ENCODE data around the gene CLEC3B. TPM values are rescaled to one million over a fixed set of nuclear protein-coding genes. Genes with fewer than 3 reads are reported as not detected.

The CLEC3B gene
- polyA plus RNA-seq, 1 experiment = 22.3 TPM

DNA sequence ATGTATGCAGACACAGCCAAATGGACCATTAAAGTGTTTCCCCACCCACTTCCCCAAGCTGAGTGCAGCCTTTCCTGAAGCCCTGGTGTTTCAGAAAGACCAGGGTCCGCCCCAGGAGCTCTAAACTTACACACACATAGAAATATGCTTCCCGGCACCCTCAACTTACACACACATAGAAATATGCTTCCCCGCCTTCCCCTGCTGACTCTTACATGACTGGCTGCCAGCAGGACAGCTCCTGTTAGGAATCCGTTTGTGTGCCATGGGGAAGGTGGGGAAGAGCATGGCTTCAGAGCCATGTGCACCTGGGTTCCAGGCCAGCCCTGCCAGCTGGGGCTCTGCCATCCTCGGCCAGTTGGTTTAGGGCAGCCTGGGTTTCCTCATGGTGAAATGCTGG is 3.6 kb downstream of the CLEC3B start:
- 0 out of 2 replicates have a peak, but pooled peaks cover 1% of the 10 kb centered on the region for H3K36me3 ChIP-seq (ENCODE audit: control insufficient read depth, insufficient read depth, low read length)
- ChIA-PET CTCF (interaction anchor here (0.8 to 2.9 kb wide), 3 partner anchors 11 to 563 kb away, joined by 4 to 11 read pairs (median 4); no protein-coding TSS in a partner anchor), POLR2A (no interaction called here)
- no peak for DNase-seq (ENCODE audit: low read depth)
- TF ChIP-seq, protein P1, sequence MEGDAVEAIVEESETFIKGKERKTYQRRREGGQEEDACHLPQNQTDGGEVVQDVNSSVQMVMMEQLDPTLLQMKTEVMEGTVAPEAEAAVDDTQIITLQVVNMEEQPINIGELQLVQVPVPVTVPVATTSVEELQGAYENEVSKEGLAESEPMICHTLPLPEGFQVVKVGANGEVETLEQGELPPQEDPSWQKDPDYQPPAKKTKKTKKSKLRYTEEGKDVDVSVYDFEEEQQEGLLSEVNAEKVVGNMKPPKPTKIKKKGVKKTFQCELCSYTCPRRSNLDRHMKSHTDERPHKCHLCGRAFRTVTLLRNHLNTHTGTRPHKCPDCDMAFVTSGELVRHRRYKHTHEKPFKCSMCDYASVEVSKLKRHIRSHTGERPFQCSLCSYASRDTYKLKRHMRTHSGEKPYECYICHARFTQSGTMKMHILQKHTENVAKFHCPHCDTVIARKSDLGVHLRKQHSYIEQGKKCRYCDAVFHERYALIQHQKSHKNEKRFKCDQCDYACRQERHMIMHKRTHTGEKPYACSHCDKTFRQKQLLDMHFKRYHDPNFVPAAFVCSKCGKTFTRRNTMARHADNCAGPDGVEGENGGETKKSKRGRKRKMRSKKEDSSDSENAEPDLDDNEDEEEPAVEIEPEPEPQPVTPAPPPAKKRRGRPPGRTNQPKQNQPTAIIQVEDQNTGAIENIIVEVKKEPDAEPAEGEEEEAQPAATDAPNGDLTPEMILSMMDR (IDR thresholded peaks at IDR 0.05; ENCODE audit: insufficient read depth, low read depth, low read length) = no peak
- no peaks in the 10 kb centered on the region for H3K27me3 ChIP-seq (ENCODE audit: control insufficient read depth, insufficient read depth, low read length)
- no peak overlapping the region for H3K4me3 ChIP-seq (ENCODE audit: low read depth, low read length)

DNA sequence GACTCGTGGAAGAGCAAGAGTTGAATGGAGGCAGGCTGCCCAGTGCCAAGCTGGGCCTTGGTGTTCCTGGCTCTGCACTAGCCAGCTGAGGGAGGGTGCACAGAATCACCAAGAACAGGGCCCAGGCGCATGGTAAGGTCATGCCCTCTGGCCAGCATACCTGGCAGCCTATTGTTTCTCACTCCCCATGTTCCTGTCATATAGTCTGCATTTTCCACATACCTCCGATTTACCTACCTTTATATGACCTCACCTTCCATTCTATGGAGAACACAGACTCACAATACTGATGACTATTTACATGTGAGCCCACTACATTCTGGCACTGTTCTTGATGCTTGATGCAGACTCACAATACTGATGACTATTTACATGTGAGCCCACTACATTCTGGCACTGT is 5.4 kb downstream of the CLEC3B start:
- Histone ChIP-seq H3K36me3 (ENCODE audit: control insufficient read depth, insufficient read depth, low read length) (0 out of 2 replicates have a peak, but pooled peaks cover 1% of the 10 kb centered on the region), H3K4me3 (ENCODE audit: low read depth, low read length) (no peak overlapping the region), H3K27me3 (ENCODE audit: control insufficient read depth, insufficient read depth, low read length) (no peaks in the 10 kb centered on the region)
- POLR2A ChIA-PET = no interaction called here
- CTCF ChIA-PET = interaction anchor here (0.7 to 2.9 kb wide), 4 partner anchors 9 to 629 kb away, joined by 3 to 11 read pairs (median 4); partner anchors contain the start of gene TMEM158
- TF ChIP-seq, protein P1 (IDR thresholded peaks at IDR 0.05; ENCODE audit: insufficient read depth, low read depth, low read length) = no peak
- no peak for DNase-seq (ENCODE audit: low read depth)

DNA sequence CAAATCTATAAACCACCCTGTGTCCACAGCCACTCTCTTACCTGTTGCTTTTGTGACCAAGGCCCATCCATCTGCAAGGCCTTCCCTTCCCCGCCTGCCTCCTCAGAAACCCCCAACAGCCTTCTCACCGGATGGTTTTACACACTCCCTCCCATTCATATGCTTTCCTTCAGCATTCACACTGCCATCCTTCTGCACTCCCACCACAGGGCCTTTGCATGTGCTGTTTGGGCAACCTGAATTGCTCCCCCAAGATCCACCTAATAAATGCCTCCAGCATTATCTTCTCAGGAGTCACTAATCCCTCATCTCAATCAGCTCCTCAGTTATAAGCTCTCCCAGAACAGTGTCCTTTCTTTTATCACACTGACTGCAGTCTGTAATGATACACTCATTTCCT is 6.0 kb downstream of the CLEC3B start:
- H3K4me3 ChIP-seq (ENCODE audit: low read depth, low read length) = no peak overlapping the region
- ChIA-PET CTCF (interaction anchor here (1.1 to 2.9 kb wide), 3 partner anchors 9 to 628 kb away, joined by 3 to 11 read pairs (median 4); no protein-coding TSS in a partner anchor), POLR2A (no interaction called here)
- TF ChIP-seq, protein P1 (IDR thresholded peaks at IDR 0.05; ENCODE audit: insufficient read depth, low read depth, low read length) = no peak
- no peak for DNase-seq (ENCODE audit: low read depth)
- H3K27me3 ChIP-seq (ENCODE audit: control insufficient read depth, insufficient read depth, low read length) = no peaks in the 10 kb centered on the region
- 0 out of 2 replicates have a peak, but pooled peaks cover 1% of the 10 kb centered on the region for H3K36me3 ChIP-seq (ENCODE audit: control insufficient read depth, insufficient read depth, low read length)

DNA sequence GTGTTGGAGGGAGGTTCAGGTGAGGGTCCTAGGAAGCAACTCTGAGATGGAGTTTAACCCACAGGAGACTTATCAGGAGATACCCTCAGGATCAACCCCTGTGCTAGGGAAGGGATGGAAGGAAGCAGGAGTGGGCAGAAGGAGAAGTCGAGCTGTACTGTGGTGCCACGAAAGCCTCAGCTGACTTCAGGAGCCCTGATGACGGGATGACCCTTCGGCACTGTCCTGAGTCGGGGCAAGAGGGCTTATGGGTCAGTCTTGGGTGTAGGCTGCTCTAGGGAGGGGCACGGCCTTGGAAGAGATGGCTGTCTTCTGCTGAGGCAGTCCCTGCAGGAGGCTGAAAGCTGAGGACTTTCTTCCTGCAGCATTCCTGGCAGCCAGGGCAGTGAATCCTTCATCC is 7.7 kb downstream of the CLEC3B start:
- Histone ChIP-seq H3K27me3 (ENCODE audit: control insufficient read depth, insufficient read depth, low read length) (no peaks in the 10 kb centered on the region), H3K36me3 (ENCODE audit: control insufficient read depth, insufficient read depth, low read length) (0 out of 2 replicates have a peak, but pooled peaks cover 1% of the 10 kb centered on the region), H3K4me3 (ENCODE audit: low read depth, low read length) (no peak overlapping the region)
- POLR2A ChIA-PET = no interaction called here
- TF ChIP-seq, protein P1 (IDR thresholded peaks at IDR 0.05; ENCODE audit: insufficient read depth, low read depth, low read length) = no peak
- no peak for DNase-seq (ENCODE audit: low read depth)
- CTCF ChIA-PET = interaction anchor here (0.8 to 1.7 kb wide), 8 partner anchors 13 to 501 kb away, joined by 3 to 4 read pairs (median 3); partner anchors contain the start of gene TMEM158

DNA sequence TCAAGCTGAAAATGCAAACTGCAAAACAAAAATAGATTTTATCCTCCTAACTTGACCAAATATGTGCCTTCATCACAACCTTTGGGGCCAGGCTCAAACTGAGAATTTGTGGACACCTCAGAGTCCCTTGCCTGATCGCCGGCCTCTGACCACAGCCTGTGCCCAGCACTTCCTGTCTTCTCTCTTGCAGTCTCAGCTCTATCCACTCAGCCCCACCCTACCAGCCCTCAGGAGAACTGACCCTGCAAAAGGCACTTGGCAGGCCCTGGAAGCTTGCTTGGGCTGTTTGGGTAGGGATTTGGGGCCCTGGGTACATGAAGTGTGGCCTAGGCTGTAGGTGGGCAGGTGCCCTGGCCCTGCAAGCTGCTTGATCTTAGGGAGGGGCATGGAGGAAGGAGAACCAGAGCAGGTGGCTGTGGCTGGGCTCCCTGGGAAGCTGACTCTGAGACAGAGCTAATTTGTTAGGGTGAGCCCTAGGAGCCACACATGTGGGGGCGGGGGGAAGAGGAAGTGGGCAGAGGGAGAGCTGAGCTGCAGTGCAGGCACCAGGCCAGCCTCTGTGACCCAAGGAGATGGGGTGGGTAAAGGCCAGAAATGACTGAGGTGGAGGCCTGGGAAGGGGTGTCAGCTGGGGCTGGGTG is 8.6 kb downstream of the CLEC3B start:
- DNase-seq (ENCODE audit: low read depth) = no peak
- POLR2A ChIA-PET = no interaction called here
- 0 out of 2 replicates have a peak, but pooled peaks cover 1% of the 10 kb centered on the region for H3K36me3 ChIP-seq (ENCODE audit: control insufficient read depth, insufficient read depth, low read length)
- CTCF ChIA-PET = interaction anchor here (0.6 to 7.9 kb wide), 11 partner anchors 14 to 502 kb away, joined by 3 to 81 read pairs (median 3); partner anchors contain the start of gene TMEM158
- H3K27me3 ChIP-seq (ENCODE audit: control insufficient read depth, insufficient read depth, low read length) = no peaks in the 10 kb centered on the region
- H3K4me3 ChIP-seq (ENCODE audit: low read depth, low read length) = no peak overlapping the region
- TF ChIP-seq, protein P1 (IDR thresholded peaks at IDR 0.05; ENCODE audit: insufficient read depth, low read depth, low read length) = no peak

Measured in BJ (cell line).